Measurements from ENCODE around the gene ATP5MG.
A peak's percentile ranks its signal among the peaks of the same experiment; 100 is the strongest.
"Not testable (repeated sequence)": the region's sequence is repeated elsewhere in the genome, so short reads cannot be mapped to it uniquely, and the experiment has no call there.

Gene ATP5MG, protein sequence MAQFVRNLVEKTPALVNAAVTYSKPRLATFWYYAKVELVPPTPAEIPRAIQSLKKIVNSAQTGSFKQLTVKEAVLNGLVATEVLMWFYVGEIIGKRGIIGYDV

DNA sequence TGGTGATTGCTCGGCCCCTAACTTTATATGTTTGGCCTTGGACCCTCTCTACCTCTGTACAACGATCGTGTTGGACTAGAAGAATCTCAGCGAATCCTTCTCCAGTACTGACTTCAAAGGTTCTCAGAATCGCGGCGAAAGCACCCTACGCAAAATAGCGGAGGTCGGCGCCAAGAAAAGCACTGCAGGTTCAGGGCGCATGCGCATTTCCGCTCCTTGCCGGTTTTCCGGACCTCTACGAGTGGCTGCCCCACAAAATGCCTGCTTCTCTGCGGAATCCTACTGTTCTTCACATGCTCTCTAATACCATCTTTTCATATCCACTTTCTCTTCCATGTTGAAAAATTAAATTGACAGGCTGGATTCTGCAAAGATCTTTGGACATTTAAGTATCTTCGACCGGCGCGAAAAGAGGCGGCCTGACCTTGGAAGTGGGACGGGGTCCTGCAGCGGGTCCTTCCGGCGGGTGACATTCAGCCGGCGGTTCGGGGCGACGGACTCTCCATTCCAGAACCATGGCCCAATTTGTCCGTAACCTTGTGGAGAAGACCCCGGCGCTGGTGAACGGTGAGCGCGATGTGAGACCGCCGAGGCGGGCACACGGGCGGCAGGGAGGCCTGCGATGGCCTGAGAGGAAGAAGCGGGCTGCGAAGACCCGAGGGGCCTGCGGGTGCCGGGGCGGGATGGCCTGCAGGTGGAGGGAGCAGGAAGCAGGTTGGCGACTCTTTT, at the start of gene ATP5MG:
Gene ATP5MG, plus strand, starts transcription at position 456 of the 729 bp plus-strand sequence. Its CDS starts 60 bp downstream, at position 516.
- peak; percentile 84 for DNase-seq (ENCODE audit: low read depth)

- no peak for DNase-seq (ENCODE audit: low read depth)
These were observed 48.2 kb upstream of the ATP5MG start for GRCh38 chr11:118353084-118353710.

DNA sequence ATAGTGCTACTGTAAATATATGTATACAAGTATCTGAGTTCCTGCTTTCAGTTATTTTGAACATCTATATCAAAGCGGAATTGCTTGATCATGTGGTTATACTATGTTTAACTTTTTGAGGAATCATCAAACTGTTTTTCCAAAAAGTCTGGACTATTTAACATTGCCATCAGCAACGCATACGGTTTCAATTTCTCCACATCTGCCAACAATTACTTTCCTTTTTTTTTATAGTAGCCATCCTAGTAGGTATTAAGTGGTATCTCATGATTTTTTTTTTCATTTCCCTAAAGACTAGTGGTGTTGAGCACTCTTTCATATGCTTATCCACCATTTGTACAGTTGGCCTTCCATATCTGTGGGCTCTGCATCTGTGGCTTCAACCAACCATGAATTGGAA, 43.3 kb upstream of the ATP5MG start:
- peak; percentile 51 for DNase-seq (ENCODE audit: low read depth)

DNA sequence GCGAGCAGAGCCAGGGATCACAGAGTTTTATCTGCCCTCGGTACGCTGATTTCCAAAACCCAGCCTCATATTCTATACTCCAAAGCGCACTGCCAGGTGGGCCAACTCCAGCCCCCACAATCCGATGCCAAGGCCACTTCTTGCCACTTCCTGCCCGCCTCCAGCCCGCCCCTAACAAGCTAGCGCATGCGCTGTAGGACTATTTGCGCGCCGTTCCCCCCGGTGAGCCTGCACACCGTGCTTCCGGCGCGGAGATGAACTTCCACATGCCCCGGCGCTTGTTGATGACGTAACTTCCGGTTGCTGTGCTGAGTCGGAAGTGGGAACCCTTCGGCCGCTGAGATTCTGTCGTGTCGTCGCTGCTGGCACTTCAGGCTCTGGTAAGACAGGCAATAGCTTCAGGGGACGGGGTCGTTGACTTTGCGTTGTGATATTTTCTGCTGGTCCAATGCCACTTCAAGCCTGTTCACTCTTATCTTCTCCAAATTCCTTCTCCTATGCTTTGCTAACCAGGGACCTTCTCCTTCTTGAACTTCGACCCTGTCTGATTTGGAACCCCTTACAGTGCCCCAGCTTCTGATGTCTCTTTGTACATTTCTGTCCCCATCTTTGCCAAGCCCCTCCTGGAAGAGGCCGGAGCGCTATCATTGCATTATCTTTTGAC, 42.0 kb upstream of the ATP5MG start, which contains the start of gene UBE4A:
Gene UBE4A, plus strand, starts transcription at position 306 of the 664 bp plus-strand sequence. CDS start 5,481 bp downstream, outside the sequence.
- peak; percentile 92 for DNase-seq (ENCODE audit: low read depth)

DNA sequence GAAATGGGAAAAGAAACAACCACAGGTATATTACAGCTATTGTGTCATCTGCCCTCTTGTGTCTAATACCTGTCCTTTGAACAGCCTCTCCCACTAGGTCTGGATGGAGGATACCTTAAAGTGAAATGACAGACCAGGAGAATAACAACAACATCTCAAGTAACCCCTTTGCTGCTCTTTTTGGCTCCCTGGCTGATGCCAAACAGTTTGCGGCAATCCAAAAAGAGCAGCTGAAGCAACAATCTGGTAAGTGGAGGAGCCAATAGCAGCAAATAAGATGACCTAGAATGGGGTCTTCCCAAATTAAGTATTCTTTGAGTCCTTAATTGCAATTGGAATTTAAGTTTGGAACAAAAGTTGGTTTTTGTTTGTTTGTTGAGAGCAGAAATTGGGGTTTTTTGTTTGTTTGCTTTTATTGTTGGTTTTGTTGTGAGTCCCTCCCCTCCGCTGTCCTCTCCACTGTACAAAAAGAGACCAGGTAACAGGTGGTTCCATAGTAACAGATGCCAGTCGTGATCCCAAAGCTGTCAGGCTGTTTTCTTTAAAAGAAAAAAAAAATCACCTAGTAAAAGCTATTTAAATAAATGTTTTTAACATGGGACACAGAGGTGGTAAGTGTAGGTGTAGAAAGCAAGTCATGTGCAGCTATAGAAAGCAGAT, 36.3 kb upstream of the ATP5MG start:
- no peak for DNase-seq (ENCODE audit: low read depth)

DNA sequence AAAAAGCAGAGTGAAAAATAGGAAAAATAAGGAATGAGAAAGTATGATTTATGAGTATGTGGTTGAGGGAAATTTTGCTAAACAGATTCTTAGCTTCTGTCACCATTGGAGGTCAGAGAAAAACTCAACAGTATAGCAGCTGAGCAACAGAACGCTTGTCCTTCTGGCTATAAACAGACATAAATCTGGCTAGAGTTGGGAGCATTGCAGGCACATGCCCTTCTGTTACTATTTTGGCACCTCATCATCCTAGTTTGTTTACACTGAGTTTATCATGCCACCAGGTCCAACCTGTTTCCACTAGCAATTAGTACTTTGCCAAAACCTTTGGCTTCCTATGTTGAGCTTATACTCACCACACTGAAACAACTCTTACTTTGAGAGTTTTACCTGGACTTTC, 35.1 kb upstream of the ATP5MG start:
- DNase-seq (ENCODE audit: low read depth): no peak

- no peak for DNase-seq (ENCODE audit: low read depth)
These were observed 30.6 kb upstream of the ATP5MG start for GRCh38 chr11:118370774-118371173.

GRCh38 chr11:118373263-118373662, 28.1 kb upstream of the ATP5MG start:
- DNase-seq (ENCODE audit: low read depth): no peak

GRCh38 chr11:118373871-118374270, 27.5 kb upstream of the ATP5MG start:
- DNase-seq (ENCODE audit: low read depth): no peak

GRCh38 chr11:118374729-118375128, 26.7 kb upstream of the ATP5MG start:
- peak; percentile 91 for DNase-seq (ENCODE audit: low read depth)

- no peak for DNase-seq (ENCODE audit: low read depth)
These were observed 25.4 kb upstream of the ATP5MG start for GRCh38 chr11:118375978-118376377.

GRCh38 chr11:118379497-118379896, 21.9 kb upstream of the ATP5MG start:
- no peak for DNase-seq (ENCODE audit: low read depth)

- no peak for DNase-seq (ENCODE audit: low read depth)
These were observed 20.8 kb upstream of the ATP5MG start for GRCh38 chr11:118380571-118380970.

DNA sequence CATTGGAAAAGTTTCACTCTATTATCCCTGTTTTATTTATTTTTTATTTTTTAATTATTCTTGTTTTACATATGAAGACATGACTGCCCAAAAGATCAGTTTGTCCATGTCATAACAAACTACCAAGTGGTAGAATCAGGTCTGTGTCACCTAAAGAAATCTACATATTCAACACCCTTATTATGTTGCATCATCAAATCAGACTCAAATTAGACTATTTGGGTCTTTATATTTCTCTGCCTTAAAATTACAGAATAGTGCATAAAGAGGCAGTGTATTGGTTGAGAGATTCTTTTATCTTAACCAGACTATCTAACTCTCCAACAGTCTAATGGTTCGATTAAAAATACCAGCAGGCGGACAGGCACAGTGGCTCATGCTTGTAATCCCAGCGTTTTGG, 18.5 kb upstream of the ATP5MG start:
- no peak for DNase-seq (ENCODE audit: low read depth)

GRCh38 chr11:118383657-118384056, 17.7 kb upstream of the ATP5MG start:
- DNase-seq (ENCODE audit: low read depth): no peak

DNA sequence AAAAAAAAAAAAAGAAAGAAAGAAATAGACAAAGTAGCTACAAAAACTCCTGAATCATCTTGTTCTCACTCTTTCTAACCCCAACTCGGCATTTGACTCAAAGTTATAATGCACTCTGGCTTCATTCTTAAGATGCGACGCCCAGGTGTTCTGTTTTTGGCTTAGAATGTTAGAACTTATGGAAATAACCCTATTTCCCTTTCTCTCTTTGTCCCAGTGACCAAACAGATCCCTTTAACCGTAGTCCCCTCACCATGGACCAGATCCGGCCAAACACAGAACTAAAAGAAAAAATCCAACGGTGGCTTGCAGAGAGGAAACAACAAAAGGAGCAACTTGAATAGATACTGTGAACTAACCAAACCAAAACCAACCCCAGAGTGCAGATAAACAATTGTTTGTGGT, 5.3 kb upstream of the ATP5MG start:
- DNase-seq (ENCODE audit: low read depth): no peak

DNA sequence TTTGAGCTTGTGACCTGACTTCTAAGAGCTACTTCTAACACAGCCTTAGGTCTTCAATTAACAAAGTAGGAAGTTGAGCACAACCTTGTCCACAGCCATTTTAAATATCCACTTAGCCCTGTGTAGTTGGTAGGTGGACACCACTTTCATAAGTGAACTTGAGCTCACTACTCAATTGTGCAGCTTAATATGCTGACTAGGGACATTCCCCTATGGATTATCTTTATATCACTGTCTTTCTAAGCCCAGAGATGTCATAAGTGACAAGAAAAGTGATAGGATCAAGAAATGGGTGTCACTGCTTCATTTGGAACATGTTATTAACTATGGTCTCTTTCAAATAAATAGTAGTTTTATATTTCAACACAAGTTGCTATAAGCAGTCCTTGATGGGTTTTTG, 4.0 kb upstream of the ATP5MG start:
- DNase-seq (ENCODE audit: low read depth): no peak

DNA sequence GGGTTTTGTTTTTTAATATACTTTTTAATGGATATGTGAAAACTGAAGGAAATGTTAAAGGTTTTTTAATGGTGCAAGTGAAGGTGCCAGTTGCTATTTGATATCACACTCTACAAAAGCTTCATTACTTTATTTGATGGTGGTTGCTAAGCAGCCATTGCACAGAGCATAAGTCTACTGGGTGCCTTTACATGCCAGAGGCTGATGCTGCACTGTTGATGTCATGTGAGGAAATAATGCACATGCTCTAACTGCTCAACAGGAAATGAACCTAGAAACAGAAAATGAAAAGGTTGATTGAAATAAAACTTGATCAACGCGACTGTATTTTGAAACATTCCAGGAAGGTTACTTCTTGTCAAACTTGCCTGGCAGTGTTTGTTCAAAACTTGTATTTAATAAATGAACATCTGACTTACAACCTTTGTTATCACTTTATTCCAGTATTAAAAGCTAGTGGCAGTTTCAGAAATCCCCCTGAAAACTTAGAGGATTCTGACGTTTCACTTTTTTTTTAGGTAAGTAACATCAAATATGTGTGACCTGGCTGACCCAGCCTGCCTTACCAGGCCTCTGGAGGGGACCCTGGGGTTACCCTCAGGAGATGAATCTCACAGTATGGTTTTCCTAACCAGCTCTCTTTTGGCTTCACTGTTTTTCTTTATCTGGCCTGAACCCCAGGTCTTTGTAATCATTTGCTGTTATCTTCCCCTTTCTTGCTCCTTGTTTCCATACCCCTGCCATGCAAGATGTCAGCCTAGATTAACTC, 2.4 kb upstream of the ATP5MG start:
- peak; percentile 11 for DNase-seq (ENCODE audit: low read depth)

- DNase-seq (ENCODE audit: low read depth): peak; percentile 82
These were observed 629 bp downstream of the ATP5MG start for GRCh38 chr11:118401880-118402590.

DNA sequence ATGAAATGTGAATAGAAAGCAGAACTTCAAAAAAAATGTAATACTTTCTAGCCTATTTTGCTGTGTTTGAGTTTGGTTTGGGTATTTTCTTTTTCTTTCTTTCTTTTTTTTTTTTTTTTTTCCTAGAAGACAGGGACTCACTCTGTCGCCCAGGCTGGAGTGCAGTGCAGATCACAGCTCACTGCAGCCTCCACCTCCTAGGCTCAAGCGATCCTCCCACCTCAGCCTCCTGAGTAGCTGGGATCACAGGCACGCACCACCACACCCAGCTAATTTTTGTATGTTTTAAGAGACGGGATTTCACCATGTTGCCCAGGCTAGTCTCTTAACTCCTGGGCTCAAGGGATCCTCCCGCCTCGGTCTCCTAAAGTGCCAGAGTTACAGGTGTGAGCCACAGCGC, 1.2 kb downstream of the ATP5MG start:
- not testable (repeated sequence) for DNase-seq (ENCODE audit: low read depth)
